ENCODE results near the gene SEMA5B.

SEMA5B gene

DNA sequence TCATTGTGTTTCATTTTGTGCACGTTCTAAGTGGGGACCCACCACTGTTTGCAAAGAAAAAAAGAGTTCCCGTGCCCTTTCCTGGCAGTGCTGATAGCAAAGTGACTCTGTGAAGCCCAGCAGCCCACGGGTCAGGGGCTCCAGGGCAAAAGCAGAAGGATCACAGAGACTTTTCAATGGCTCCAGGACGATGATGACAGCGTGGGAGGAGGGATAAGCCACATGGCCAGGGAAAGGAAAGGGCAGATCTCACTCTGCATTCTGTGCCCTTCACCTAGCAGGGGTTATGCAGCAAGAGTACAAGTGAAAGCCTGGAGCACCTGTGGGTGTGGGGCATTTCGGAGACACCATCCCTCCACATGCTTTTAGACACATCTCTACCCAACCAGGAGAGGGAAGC lies 35.4 kb downstream of the SEMA5B start:
- no peak for DNase-seq

DNA sequence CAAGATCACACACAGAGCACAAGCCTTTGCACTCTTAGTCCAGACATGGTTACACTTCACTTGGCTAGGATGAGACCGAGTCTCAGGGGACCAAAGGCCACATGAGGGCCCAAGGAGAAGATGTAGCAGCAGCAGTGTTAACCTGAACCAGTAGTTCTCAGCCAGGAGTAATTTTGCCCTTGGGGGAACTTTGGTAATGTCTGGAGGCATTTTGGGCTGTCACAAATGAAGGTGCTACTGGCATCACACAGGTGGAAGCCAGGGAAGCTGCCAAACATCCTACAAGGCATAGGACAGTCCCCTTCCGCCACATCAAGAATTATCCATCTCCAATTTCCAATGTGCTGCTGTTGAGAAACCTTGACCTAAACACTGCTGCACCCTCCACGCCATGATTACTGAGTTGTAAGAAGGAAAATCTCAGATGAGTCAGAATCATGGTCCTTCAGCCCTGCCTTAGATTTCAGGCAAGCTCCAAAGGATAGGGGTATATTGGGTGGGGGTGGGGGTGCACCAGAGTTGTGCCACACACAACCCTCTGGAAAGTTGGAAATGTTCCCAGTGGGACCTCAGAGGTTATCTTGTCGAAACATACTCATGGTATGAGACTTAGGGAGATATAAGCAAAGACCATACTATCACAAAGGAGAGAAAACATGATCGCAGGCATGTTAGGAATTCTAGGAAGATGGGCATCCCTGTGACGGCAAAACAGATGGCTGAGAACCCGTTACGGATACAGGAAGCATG lies 36.2 kb downstream of the SEMA5B start:
- DNase-seq = no peak

- no peak for DNase-seq
Observed at GRCh38 chr3:122989856-122990575, 37.5 kb downstream of the SEMA5B start.

DNA sequence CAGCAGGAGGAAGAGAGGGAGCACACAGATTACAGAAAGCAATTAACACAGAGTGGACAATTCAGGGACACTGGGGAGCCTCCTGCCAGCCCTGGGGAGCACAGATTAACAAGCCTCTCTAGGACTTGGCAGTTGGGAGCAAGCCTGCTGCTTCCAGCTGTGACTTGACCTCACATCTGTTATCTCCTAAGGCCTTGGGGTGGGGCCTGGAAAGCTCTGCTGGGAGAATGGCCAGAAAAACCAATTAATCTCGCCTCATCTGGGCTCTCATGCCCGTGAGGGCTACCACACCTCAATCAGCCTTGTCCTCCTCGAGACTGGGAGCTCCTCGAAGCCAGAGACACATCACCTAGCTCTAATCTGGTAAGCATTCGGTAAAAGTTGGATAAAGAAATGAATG lies 39.1 kb downstream of the SEMA5B start:
- no peak for DNase-seq

- DNase-seq = no peak
Observed at GRCh38 chr3:122987736-122988319, 39.7 kb downstream of the SEMA5B start.

DNA sequence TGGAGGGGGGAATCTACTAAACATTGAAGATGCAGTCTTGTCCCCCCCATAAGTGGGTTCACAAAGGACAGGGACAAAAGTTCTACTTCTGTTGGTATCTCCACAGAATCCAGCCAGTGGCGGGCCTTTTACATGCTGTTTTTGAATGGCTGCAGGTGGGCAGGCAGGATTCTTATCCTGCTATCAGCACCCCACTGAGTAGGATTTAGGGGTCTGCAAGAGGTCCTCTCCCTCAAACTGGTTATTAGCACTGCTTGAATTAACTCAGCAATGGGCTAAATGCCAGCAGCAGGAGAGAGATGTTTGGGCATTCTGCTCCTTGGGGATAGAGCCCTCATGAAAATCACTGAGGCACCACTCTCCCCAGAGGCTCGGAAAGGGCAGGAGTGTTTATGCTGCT lies 40.3 kb downstream of the SEMA5B start:
- DNase-seq = no peak

DNA sequence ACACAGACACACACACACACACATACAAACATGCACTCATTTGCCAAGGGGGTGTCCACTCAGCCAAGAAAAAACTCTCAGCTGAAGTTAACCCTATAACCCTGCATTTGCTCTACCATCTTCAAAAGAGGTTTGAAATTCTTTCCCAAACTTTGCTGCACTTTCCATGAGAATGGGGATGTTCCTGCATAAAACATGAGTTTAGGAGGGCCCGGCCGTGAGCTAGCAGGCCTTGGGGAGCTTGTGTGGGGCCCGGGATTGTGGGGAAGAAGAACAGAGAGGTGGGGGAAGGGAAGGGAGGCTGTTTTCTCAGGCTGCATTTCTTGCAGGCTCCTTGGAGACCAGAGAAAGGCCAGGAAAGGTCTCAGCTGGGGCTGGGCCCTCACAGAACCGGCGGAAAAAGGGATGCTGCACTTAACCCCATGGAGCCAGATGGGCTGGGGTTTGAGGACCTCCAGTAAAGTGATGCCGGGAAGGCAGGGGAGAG lies 40.8 kb downstream of the SEMA5B start:
- no peak for DNase-seq

DNA sequence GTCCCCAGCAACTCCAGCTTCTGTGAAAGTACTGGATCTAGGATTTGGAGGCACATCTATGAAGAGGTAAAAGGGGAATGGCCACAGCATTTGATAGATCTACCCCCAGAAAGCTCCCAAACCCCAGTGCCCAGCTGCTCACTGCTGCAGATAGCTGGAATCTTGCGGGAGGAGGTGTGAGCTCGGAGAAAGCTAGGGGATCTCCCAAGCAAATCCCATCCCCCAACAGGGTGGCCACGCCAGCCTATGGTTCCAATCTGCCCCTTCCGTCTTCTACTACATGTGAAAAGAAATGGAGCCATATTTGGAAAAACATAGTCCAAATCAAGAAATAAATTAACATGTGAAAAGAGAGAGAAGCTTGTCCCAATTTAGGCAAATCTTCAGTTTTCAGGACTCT lies 42.0 kb downstream of the SEMA5B start:
- DNase-seq = no peak

DNA sequence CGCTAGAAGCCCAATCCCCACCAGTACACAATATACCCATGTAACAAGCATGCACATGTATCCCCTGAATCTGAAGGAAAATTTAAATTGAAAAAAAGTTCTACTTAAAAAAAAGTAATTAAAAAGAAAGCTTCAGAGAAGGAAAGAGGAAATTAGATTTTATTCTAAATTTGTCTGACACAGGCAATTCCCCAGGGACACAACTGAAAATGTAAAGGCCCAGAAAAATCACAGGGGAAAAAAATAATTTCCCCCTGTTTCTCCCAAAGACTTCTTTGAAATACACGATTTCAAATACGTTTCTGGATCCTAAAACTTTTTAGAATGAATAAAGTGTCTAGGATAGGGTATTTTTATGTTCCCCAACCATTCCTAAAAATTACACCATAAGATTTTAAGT lies 42.9 kb downstream of the SEMA5B start:
- no peak for DNase-seq

DNA sequence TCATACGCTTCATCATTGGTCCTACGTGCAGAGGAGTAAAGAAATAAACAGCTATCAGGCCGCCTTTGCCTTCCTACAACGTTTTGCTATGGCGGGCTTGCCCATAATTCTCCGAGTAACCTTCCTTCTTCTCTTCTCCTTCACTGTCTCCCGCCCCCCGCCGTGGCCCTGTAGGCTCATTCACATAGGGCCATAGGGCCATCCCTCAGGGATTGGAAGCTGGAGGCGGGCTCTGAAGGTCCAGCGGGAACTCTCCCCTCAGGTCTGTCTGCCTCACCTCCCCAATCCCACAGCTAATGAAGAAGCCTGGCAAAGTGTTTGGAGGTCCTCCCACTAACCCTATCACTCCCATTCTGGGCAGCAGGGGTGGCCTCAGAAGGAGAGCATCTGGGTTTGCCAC lies 43.6 kb downstream of the SEMA5B start:
- no peak for DNase-seq

DNA sequence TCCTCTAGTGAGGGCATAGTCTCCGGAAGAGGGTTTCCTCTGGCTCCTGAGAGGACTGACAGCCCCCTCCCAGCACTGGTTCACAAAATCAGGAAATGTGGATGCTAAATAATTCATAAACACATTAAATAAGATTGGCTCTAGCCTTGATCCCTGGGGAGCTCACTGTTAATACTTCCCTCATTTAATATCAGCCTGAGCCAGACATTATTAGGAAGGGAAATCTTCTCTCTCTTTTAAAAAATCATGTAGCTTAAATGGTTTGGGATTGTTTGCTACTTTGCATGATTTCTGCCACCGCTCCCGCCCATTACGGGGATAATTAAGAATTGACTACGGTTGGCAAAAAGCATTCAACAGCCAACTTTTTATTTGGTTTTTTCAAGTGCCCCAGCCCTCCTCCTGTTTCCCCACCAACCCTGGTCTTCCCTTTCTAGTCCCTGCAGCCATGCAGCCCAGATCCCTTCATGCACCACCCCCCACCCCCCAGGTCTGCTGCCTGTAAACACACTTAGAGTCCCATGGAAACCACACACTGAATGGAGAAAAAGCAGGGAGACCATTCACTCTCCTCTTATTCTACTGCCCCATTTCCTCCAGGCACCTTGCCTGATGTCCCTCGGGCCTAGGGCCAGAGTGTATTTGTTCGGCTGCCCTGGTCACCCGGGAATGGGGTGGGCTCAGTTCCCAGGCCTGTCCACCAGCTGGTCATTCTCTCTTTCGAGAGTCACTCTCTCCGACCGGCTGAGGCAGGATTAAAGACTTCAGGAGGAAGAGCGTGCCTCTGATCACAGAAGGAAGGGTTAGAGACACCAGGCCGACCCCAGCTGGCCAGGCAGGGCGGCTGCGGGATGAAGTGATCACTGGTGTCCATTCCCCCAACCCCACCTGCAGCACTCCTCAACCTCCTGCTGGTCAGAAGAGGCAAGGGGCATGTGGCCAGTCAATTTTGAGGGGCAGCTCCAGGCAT lies 45.1 kb downstream of the SEMA5B start:
- no peak for DNase-seq

DNA sequence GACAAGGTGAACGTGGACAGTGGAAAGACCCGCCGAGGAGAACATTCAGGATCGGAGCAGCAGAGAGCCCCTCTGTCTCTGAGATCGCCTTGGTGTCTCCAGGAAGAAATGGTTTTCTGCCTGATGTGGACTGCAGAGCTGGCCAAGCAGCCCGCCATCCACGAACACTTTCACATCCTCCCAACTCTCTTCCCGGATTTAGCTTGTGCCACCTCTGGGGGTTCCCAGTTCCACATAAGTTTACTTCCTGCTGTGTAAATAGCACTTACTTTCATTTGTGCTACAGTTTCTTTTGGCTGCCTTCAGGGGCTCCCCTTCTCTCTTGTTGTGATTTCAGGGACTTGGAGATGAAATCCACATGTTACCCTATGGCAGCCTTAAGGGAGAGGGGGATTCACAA lies 48.4 kb downstream of the SEMA5B start:
- no peak for DNase-seq

DNA sequence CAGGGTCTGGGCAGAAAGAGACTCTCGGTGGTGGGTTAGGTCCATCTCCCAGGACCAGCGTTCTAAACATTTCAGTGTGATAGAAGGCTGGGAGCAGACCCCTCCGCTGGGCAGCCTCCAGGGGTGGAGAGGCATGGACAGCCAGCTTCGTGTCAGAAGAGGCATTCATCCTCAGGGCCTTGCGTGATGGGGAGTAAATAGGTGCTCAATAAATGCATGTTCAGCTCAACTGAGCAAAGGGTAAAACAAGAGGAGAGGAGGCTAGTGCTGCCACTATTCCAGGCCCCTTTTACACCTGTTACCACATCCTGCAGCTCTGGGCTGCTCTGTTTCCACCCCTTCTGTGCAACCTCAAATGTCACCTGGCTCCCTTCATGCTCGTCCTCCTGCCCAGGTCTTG lies 49.0 kb downstream of the SEMA5B start:
- no peak for DNase-seq

DNA sequence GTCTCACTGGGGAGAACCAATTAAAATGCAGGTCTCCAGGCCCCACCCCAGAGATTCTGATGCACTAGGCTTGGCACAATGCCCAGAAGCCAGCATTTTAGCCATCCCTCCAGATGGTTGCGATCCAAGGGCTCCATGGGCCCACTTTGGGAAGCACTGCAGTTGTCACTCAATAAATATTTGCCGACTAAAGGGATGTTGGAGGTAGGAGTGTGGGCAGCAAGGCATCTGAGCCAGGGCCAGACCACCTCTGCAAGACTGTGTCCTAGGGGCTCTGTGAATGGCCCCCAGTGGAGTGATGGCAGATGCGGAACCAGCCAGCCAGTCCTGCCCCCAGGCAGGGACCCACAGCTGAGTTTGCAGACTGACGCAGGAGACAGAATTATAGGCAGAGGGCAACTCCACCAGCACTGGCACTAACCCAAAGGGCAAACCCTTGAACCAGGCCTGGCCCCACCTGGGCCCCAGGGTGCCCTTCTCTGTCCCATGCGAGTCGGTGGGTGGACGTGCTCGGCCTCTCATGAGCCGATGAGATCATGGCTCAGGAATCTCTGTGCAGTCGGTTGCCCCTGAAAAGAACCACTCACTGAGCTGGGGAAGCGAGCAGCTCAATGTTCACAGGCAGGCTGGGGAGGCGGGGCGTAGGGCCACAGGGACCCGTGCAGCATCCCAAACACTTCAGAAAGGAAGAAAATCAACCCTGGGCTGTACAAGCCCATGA lies 49.7 kb downstream of the SEMA5B start:
- no peak for DNase-seq

- no peak for DNase-seq
Observed at GRCh38 chr3:122975924-122976293, 51.7 kb downstream of the SEMA5B start.

DNA sequence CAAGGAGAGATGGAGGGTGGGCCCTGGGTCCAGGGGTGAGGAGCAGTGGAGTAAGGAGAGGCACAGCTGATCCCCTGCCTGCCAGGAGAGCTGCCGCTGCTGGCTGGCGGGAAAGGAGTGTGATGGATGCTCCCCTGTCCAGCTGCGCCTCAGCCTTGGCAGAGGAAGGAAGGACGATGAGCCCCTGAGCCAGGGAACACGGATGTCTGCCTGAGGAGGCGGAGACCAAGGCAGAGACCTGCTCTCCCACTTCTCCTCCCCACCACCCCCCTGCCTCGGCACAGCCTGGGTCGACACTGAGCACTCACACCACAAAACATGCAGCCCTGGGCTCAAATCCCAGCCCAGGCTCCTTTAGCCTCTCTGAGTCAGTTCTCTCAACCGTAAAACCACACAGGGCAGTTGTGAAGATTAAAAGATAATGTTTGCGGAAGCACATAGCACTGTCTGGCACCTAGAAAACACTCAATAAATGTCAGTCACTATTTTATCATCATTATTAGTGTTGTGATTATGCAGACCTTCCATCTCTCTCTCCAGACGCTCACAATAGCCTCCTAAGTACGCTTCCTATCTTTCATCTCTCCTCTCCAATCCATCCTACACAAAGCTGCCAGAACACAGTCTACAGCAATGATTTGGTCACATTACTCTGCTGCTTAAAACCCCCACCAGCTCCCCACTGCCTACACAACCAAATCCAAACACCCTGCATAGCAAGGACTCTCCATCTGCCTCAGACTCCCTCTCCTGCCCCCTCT lies 52.2 kb downstream of the SEMA5B start:
- no peak for DNase-seq

- DNase-seq = no peak
Observed at GRCh38 chr3:122974764-122975162, 52.8 kb downstream of the SEMA5B start.

- no peak for DNase-seq
Observed at GRCh38 chr3:122973893-122974615, 53.5 kb downstream of the SEMA5B start.

- no peak for DNase-seq
Observed at GRCh38 chr3:122972141-122972540, 55.4 kb downstream of the SEMA5B start.

DNA sequence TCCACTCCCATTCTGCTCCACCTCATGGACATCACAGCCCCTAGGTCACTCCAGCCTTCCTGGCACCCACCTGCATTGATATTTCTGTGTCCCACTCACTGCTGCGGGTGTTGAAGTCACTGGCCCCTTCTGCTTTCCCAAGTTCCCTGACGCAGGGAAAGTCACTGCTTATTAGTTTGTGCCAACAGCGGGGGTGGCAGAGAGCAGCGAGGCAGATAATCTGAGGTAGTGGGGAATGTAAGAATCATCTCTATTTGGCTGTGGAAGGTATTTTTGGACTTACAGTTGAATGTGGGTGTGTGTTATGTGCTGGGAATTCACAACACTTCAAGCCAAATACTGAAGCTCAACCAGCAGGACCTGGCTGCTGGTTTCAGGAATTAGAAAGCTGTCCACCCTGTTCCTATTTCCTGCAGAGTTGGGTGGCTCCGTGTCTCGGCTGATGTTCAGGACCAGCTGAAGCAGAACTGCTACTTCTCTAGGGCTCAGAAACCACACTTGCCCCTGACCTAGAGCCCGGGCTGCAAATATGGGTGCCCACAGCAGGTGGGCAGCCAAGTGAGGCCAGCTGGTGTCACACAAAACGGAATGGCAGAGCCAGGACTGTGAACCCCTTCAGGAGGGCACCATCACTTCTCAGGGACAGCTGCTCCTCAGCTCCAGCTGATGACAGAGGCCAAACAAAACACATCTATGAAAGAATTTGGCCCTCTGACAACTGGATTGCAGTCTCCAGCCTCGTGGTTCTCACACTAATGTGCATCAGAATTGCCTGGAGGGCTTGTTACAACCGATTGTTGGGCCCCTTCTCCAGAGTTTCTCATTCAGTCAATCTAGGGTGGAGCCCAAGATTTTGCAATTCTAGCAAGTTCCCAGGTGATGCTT lies 57.7 kb downstream of the SEMA5B start:
- DNase-seq = no peak
